ENCODE measurements around the gene TPO.

Gene TPO

GRCh38 chr2:1569879-1570450 is 156.7 kb downstream of the TPO start:
- H3K79me2 ChIP-seq (ENCODE audit: control insufficient read depth, insufficient read depth, low read length, poor library complexity): no peaks in the 10 kb centered on the region
- DNase-seq: no peak
- H3K27me3 ChIP-seq (ENCODE audit: insufficient read depth, low read length): no peaks in the 10 kb centered on the region
- WGBS (ENCODE audit: extremely low coverage, insufficient coverage, insufficient read length): no CpG with 5 or more reads among the region's 10 CpGs
- H2BK5ac ChIP-seq (ENCODE audit: low read depth, low read length, poor library complexity): no peak overlapping the region
- H3K4me1 ChIP-seq (ENCODE audit: control insufficient read depth in 1 of 2, insufficient read depth in 2 of 2, low read length in 2 of 2): no peaks in the 10 kb centered on the region
- H3K18ac ChIP-seq (ENCODE audit: low read length): no peak overlapping the region
- H3K36me3 ChIP-seq (ENCODE audit: control insufficient read depth in 1 of 2, insufficient read depth in 2 of 2, low read length in 2 of 2): no peaks in the 10 kb centered on the region
- H2BK120ac ChIP-seq (ENCODE audit: insufficient read depth, low read length, poor library complexity): no peak overlapping the region
- H3K4me3 ChIP-seq (ENCODE audit: low read depth, low read length): no peak overlapping the region
- no peak overlapping the region for H2AK5ac ChIP-seq (ENCODE audit: low read length)
- H3K4me2 ChIP-seq (ENCODE audit: low read length): no peak overlapping the region
- no peak overlapping the region for H3K23ac ChIP-seq (ENCODE audit: low read length)
- H3K4ac ChIP-seq (ENCODE audit: low read depth, low read length): no peak overlapping the region
- H4K12ac ChIP-seq (ENCODE audit: low read depth, low read length): no peak overlapping the region
- no peak overlapping the region for H3K9ac ChIP-seq (ENCODE audit: low read length)
- no peak overlapping the region for H2AFZ ChIP-seq (ENCODE audit: insufficient read depth, low read length, poor library complexity)
- no peak overlapping the region for H2BK12ac ChIP-seq (ENCODE audit: low read length)
- no peaks in the 10 kb centered on the region for H3K79me1 ChIP-seq (ENCODE audit: low read length)
- H4K91ac ChIP-seq (ENCODE audit: low read depth, low read length): no peak overlapping the region
- no peak overlapping the region for H3K14ac ChIP-seq (ENCODE audit: low read length)
- peaks cover 3% of the 10 kb centered on the region for H3K9me3 ChIP-seq (ENCODE audit: insufficient read depth, low read depth, low read length)
- H4K8ac ChIP-seq (ENCODE audit: low read depth, low read length): no peak overlapping the region
- no peak overlapping the region for H3K27ac ChIP-seq (ENCODE audit: low read depth, low read length)

GRCh38 chr2:1571477-1572417 is 158.5 kb downstream of the TPO start:
- no peak overlapping the region for H2BK5ac ChIP-seq (ENCODE audit: low read depth, low read length, poor library complexity)
- no peaks in the 10 kb centered on the region for H3K27me3 ChIP-seq (ENCODE audit: insufficient read depth, low read length)
- no peak overlapping the region for H2AFZ ChIP-seq (ENCODE audit: insufficient read depth, low read length, poor library complexity)
- no peak overlapping the region for H3K18ac ChIP-seq (ENCODE audit: low read length)
- no peak for DNase-seq
- no peak overlapping the region for H3K14ac ChIP-seq (ENCODE audit: low read length)
- no peaks in the 10 kb centered on the region for H3K4me1 ChIP-seq (ENCODE audit: control insufficient read depth in 1 of 2, insufficient read depth in 2 of 2, low read length in 2 of 2)
- H2AK5ac ChIP-seq (ENCODE audit: low read length): no peak overlapping the region
- no peak overlapping the region for H3K23ac ChIP-seq (ENCODE audit: low read length)
- WGBS (ENCODE audit: extremely low coverage, insufficient coverage, insufficient read length): no CpG with 5 or more reads among the region's 17 CpGs
- H3K9me3 ChIP-seq (ENCODE audit: insufficient read depth, low read depth, low read length): peaks cover 4% of the 10 kb centered on the region
- H2BK120ac ChIP-seq (ENCODE audit: insufficient read depth, low read length, poor library complexity): no peak overlapping the region
- H4K91ac ChIP-seq (ENCODE audit: low read depth, low read length): no peak overlapping the region
- no peak overlapping the region for H4K12ac ChIP-seq (ENCODE audit: low read depth, low read length)
- H3K36me3 ChIP-seq (ENCODE audit: control insufficient read depth in 1 of 2, insufficient read depth in 2 of 2, low read length in 2 of 2): no peaks in the 10 kb centered on the region
- no peak overlapping the region for H3K4me2 ChIP-seq (ENCODE audit: low read length)
- H3K79me2 ChIP-seq (ENCODE audit: control insufficient read depth, insufficient read depth, low read length, poor library complexity): no peaks in the 10 kb centered on the region
- no peak overlapping the region for H2BK12ac ChIP-seq (ENCODE audit: low read length)
- H3K79me1 ChIP-seq (ENCODE audit: low read length): no peaks in the 10 kb centered on the region
- no peak overlapping the region for H3K27ac ChIP-seq (ENCODE audit: low read depth, low read length)
- no peak overlapping the region for H3K4me3 ChIP-seq (ENCODE audit: low read depth, low read length)
- no peak overlapping the region for H4K8ac ChIP-seq (ENCODE audit: low read depth, low read length)
- H3K4ac ChIP-seq (ENCODE audit: low read depth, low read length): no peak overlapping the region
- no peak overlapping the region for H3K9ac ChIP-seq (ENCODE audit: low read length)

- no peak for DNase-seq
- WGBS (ENCODE audit: extremely low coverage, insufficient coverage, insufficient read length): no CpG with 5 or more reads among the region's 10 CpGs
These were observed 159.4 kb downstream of the TPO start for GRCh38 chr2:1572638-1573037.

GRCh38 chr2:1577846-1578245 is 164.6 kb downstream of the TPO start:
- H3K36me3 ChIP-seq (ENCODE audit: control insufficient read depth in 1 of 2, insufficient read depth in 2 of 2, low read length in 2 of 2): no peaks in the 10 kb centered on the region
- peaks cover 4% of the 10 kb centered on the region for H3K9me3 ChIP-seq (ENCODE audit: insufficient read depth, low read depth, low read length)
- H2BK12ac ChIP-seq (ENCODE audit: low read length): no peak overlapping the region
- no peak overlapping the region for H2AFZ ChIP-seq (ENCODE audit: insufficient read depth, low read length, poor library complexity)
- H4K12ac ChIP-seq (ENCODE audit: low read depth, low read length): no peak overlapping the region
- no peak overlapping the region for H3K4me3 ChIP-seq (ENCODE audit: low read depth, low read length)
- WGBS (ENCODE audit: extremely low coverage, insufficient coverage, insufficient read length): no CpG with 5 or more reads among the region's 5 CpGs
- H2AK5ac ChIP-seq (ENCODE audit: low read length): no peak overlapping the region
- peaks cover 0 to 9% of the 10 kb centered on the region in 2 experiments for H3K4me1 ChIP-seq (ENCODE audit: control insufficient read depth in 1 of 2, insufficient read depth in 2 of 2, low read length in 2 of 2)
- no peak overlapping the region for H3K14ac ChIP-seq (ENCODE audit: low read length)
- no peak overlapping the region for H4K8ac ChIP-seq (ENCODE audit: low read depth, low read length)
- H3K27me3 ChIP-seq (ENCODE audit: insufficient read depth, low read length): no peaks in the 10 kb centered on the region
- no peak overlapping the region for H4K91ac ChIP-seq (ENCODE audit: low read depth, low read length)
- no peak overlapping the region for H3K4ac ChIP-seq (ENCODE audit: low read depth, low read length)
- no peak overlapping the region for H3K27ac ChIP-seq (ENCODE audit: low read depth, low read length)
- no peak overlapping the region for H3K4me2 ChIP-seq (ENCODE audit: low read length)
- no peak overlapping the region for H2BK5ac ChIP-seq (ENCODE audit: low read depth, low read length, poor library complexity)
- H3K79me1 ChIP-seq (ENCODE audit: low read length): no peaks in the 10 kb centered on the region
- no peak overlapping the region for H3K23ac ChIP-seq (ENCODE audit: low read length)
- no peak overlapping the region for H3K9ac ChIP-seq (ENCODE audit: low read length)
- H3K79me2 ChIP-seq (ENCODE audit: control insufficient read depth, insufficient read depth, low read length, poor library complexity): no peaks in the 10 kb centered on the region
- no peak overlapping the region for H3K18ac ChIP-seq (ENCODE audit: low read length)
- DNase-seq: no peak
- H2BK120ac ChIP-seq (ENCODE audit: insufficient read depth, low read length, poor library complexity): no peak overlapping the region

More at GRCh38 chr2:1572638-1573037, 159.4 kb downstream of the TPO start:
- H4K12ac ChIP-seq (ENCODE audit: low read depth, low read length): no peak overlapping the region
- H2BK5ac ChIP-seq (ENCODE audit: low read depth, low read length, poor library complexity): no peak overlapping the region
- H2AK5ac ChIP-seq (ENCODE audit: low read length): no peak overlapping the region
- no peaks in the 10 kb centered on the region for H3K36me3 ChIP-seq (ENCODE audit: control insufficient read depth in 1 of 2, insufficient read depth in 2 of 2, low read length in 2 of 2)
- no peak overlapping the region for H3K4ac ChIP-seq (ENCODE audit: low read depth, low read length)
- no peak overlapping the region for H3K18ac ChIP-seq (ENCODE audit: low read length)
- no peak overlapping the region for H3K9ac ChIP-seq (ENCODE audit: low read length)
- no peak overlapping the region for H3K23ac ChIP-seq (ENCODE audit: low read length)
- H4K8ac ChIP-seq (ENCODE audit: low read depth, low read length): no peak overlapping the region
- H3K14ac ChIP-seq (ENCODE audit: low read length): no peak overlapping the region
- no peaks in the 10 kb centered on the region for H3K79me1 ChIP-seq (ENCODE audit: low read length)
- H2BK120ac ChIP-seq (ENCODE audit: insufficient read depth, low read length, poor library complexity): no peak overlapping the region
- no peaks in the 10 kb centered on the region for H3K27me3 ChIP-seq (ENCODE audit: insufficient read depth, low read length)
- no peaks in the 10 kb centered on the region for H3K4me1 ChIP-seq (ENCODE audit: control insufficient read depth in 1 of 2, insufficient read depth in 2 of 2, low read length in 2 of 2)
- H4K91ac ChIP-seq (ENCODE audit: low read depth, low read length): no peak overlapping the region
- no peak overlapping the region for H3K4me3 ChIP-seq (ENCODE audit: low read depth, low read length)
- no peak overlapping the region for H2BK12ac ChIP-seq (ENCODE audit: low read length)
- H2AFZ ChIP-seq (ENCODE audit: insufficient read depth, low read length, poor library complexity): no peak overlapping the region
- no peaks in the 10 kb centered on the region for H3K79me2 ChIP-seq (ENCODE audit: control insufficient read depth, insufficient read depth, low read length, poor library complexity)
- no peak overlapping the region for H3K4me2 ChIP-seq (ENCODE audit: low read length)
- H3K9me3 ChIP-seq (ENCODE audit: insufficient read depth, low read depth, low read length): peaks cover 2% of the 10 kb centered on the region
- no peak overlapping the region for H3K27ac ChIP-seq (ENCODE audit: low read depth, low read length)
